ENCODE measurements around the gene ZNF236. TPM values are rescaled to one million over a fixed set of nuclear protein-coding genes. Genes with fewer than 3 reads are reported as not detected.
"Not testable (repeated sequence)": the region's sequence is repeated elsewhere in the genome, so short reads cannot be mapped to it uniquely, and the experiment has no call there.

Gene ZNF236
- total RNA-seq, 1 donor from 2014 or later: 5.5 TPM

- DNase-seq (ENCODE audit: low read depth, low spot score): no peak
Measured at GRCh38 chr18:76985156-76985950, 163.0 kb downstream of the ZNF236 start.

GRCh38 chr18:76985951-76986236 lies 163.5 kb downstream of the ZNF236 start:
- DNase-seq (ENCODE audit: low read depth, low spot score): no peak

GRCh38 chr18:76986406-76986805 lies 164.0 kb downstream of the ZNF236 start:
- no peak for DNase-seq (ENCODE audit: low read depth, low spot score)

- DNase-seq (ENCODE audit: low read depth, low spot score): no peak
Measured at GRCh38 chr18:76988031-76988826, 165.9 kb downstream of the ZNF236 start.

GRCh38 chr18:76988827-76989646 lies 166.7 kb downstream of the ZNF236 start:
- no peak for DNase-seq (ENCODE audit: low read depth, low spot score)

- no peak for DNase-seq (ENCODE audit: low read depth, low spot score)
Measured at GRCh38 chr18:76989647-76990190, 167.4 kb downstream of the ZNF236 start.

- DNase-seq (ENCODE audit: low read depth, low spot score): not testable (repeated sequence)
Measured at GRCh38 chr18:76990343-76991020, 168.1 kb downstream of the ZNF236 start.

GRCh38 chr18:76991021-76991688 lies 168.8 kb downstream of the ZNF236 start:
- DNase-seq (ENCODE audit: low read depth, low spot score): no peak

GRCh38 chr18:76992226-76993084 lies 170.1 kb downstream of the ZNF236 start:
- no peak for DNase-seq (ENCODE audit: low read depth, low spot score)

- no peak for DNase-seq (ENCODE audit: low read depth, low spot score)
Measured at GRCh38 chr18:76993085-76993382, 170.7 kb downstream of the ZNF236 start.

- DNase-seq (ENCODE audit: low read depth, low spot score): no peak
Measured at GRCh38 chr18:76993573-76993972, 171.2 kb downstream of the ZNF236 start.

GRCh38 chr18:76994086-76994654 lies 171.8 kb downstream of the ZNF236 start:
- DNase-seq (ENCODE audit: low read depth, low spot score): no peak

- DNase-seq (ENCODE audit: low read depth, low spot score): no peak
Measured at GRCh38 chr18:76995896-76996295, 173.5 kb downstream of the ZNF236 start.

- no peak for DNase-seq (ENCODE audit: low read depth, low spot score)
Measured at GRCh38 chr18:76996429-76996828, 174.1 kb downstream of the ZNF236 start.

GRCh38 chr18:76997951-76998808 lies 175.8 kb downstream of the ZNF236 start:
- no peak for DNase-seq (ENCODE audit: low read depth, low spot score)

GRCh38 chr18:76999077-76999476 lies 176.7 kb downstream of the ZNF236 start:
- no peak for DNase-seq (ENCODE audit: low read depth, low spot score)

GRCh38 chr18:77000527-77000926 lies 178.2 kb downstream of the ZNF236 start:
- DNase-seq (ENCODE audit: low read depth, low spot score): no peak

- no peak for DNase-seq (ENCODE audit: low read depth, low spot score)
Measured at GRCh38 chr18:77001041-77001440, 178.7 kb downstream of the ZNF236 start.

All from pulmonary artery endothelial cell (primary cell).